ENCODE measurements around the gene MRPL32.

The MRPL32 gene

GRCh38 chr7:42976371-42976770 is 44.2 kb downstream of the MRPL32 start:
- H3K79me2 ChIP-seq (ENCODE audit: insufficient read depth, low read length), result no peaks in the 10 kb centered on the region
- H2AFZ ChIP-seq (ENCODE audit: low read depth, low read length, severe bottlenecking), result no peak overlapping the region
- H4K20me1 ChIP-seq (ENCODE audit: low read depth, low read length), result no peaks in the 10 kb centered on the region
- H3K9me3 ChIP-seq (ENCODE audit: insufficient read depth, low read length), result no peaks in the 10 kb centered on the region
- no peak overlapping the region for H3K4me2 ChIP-seq (ENCODE audit: low read depth, low read length, poor library complexity, severe bottlenecking)
- no peaks in the 10 kb centered on the region for H3K27me3 ChIP-seq (ENCODE audit: low read length)
- H3K36me3 ChIP-seq (ENCODE audit: low read length), result no peaks in the 10 kb centered on the region
- H3K4me3 ChIP-seq (ENCODE audit: insufficient read depth, low read length, poor library complexity, severe bottlenecking), result no peak overlapping the region
- no peaks in the 10 kb centered on the region for H3K9me2 ChIP-seq (replicated peaks; ENCODE audit: insufficient read depth, low read length)
- no peak overlapping the region for H3K27ac ChIP-seq (ENCODE audit: low read depth, low read length)
- TF ChIP-seq CTCF (IDR thresholded peaks at IDR 0.05; ENCODE audit: insufficient read depth, low read length, poor library complexity, severe bottlenecking), result no peak
- no peak for TF ChIP-seq EZH2phosphoT487 (conservative IDR thresholded peaks at IDR 0.05; ENCODE audit: low read length)
- no peak overlapping the region for H3K9ac ChIP-seq (ENCODE audit: low read length)
- no peaks in the 10 kb centered on the region for H3F3A ChIP-seq (ENCODE audit: insufficient read depth)

- no peaks in the 10 kb centered on the region for H3K27me3 ChIP-seq (ENCODE audit: low read length)
- no peaks in the 10 kb centered on the region for H3K9me3 ChIP-seq (ENCODE audit: insufficient read depth, low read length)
- H3K9me2 ChIP-seq (replicated peaks; ENCODE audit: insufficient read depth, low read length), result no peaks in the 10 kb centered on the region
- no peaks in the 10 kb centered on the region for H3K79me2 ChIP-seq (ENCODE audit: insufficient read depth, low read length)
- H2AFZ ChIP-seq (ENCODE audit: low read depth, low read length, severe bottlenecking), result no peak overlapping the region
- no peak overlapping the region for H3K9ac ChIP-seq (ENCODE audit: low read length)
- H3K36me3 ChIP-seq (ENCODE audit: low read length), result no peaks in the 10 kb centered on the region
- no peaks in the 10 kb centered on the region for H4K20me1 ChIP-seq (ENCODE audit: low read depth, low read length)
- H3K4me2 ChIP-seq (ENCODE audit: low read depth, low read length, poor library complexity, severe bottlenecking), result no peak overlapping the region
- H3K27ac ChIP-seq (ENCODE audit: low read depth, low read length), result no peak overlapping the region
- no peaks in the 10 kb centered on the region for H3F3A ChIP-seq (ENCODE audit: insufficient read depth)
- no peak overlapping the region for H3K4me3 ChIP-seq (ENCODE audit: insufficient read depth, low read length, poor library complexity, severe bottlenecking)
- TF ChIP-seq CTCF (IDR thresholded peaks at IDR 0.05; ENCODE audit: insufficient read depth, low read length, poor library complexity, severe bottlenecking) (no peak), EZH2phosphoT487 (conservative IDR thresholded peaks at IDR 0.05; ENCODE audit: low read length) (no peak)
Measured at GRCh38 chr7:42978496-42978895, 46.3 kb downstream of the MRPL32 start.

- no peaks in the 10 kb centered on the region for H3K79me2 ChIP-seq (ENCODE audit: insufficient read depth, low read length)
Measured at GRCh38 chr7:42980084-42980483, 47.9 kb downstream of the MRPL32 start.

More at GRCh38 chr7:42980084-42980483, 47.9 kb downstream of the MRPL32 start:
- TF ChIP-seq EZH2phosphoT487 (conservative IDR thresholded peaks at IDR 0.05; ENCODE audit: low read length), result no peak
- TF ChIP-seq CTCF (IDR thresholded peaks at IDR 0.05; ENCODE audit: insufficient read depth, low read length, poor library complexity, severe bottlenecking), result no peak
- no peaks in the 10 kb centered on the region for H4K20me1 ChIP-seq (ENCODE audit: low read depth, low read length)
- no peak overlapping the region for H3K4me3 ChIP-seq (ENCODE audit: insufficient read depth, low read length, poor library complexity, severe bottlenecking)
- no peaks in the 10 kb centered on the region for H3K27me3 ChIP-seq (ENCODE audit: low read length)
- no peak overlapping the region for H2AFZ ChIP-seq (ENCODE audit: low read depth, low read length, severe bottlenecking)
- H3K9ac ChIP-seq (ENCODE audit: low read length), result no peak overlapping the region
- H3F3A ChIP-seq (ENCODE audit: insufficient read depth), result no peaks in the 10 kb centered on the region
- H3K9me2 ChIP-seq (replicated peaks; ENCODE audit: insufficient read depth, low read length), result no peaks in the 10 kb centered on the region
- peaks cover 8% of the 10 kb centered on the region; the same call in 1 of the 2 replicates for H3K9me3 ChIP-seq (ENCODE audit: insufficient read depth, low read length)
- no peak overlapping the region for H3K4me2 ChIP-seq (ENCODE audit: low read depth, low read length, poor library complexity, severe bottlenecking)
- no peak overlapping the region for H3K27ac ChIP-seq (ENCODE audit: low read depth, low read length)
- no peaks in the 10 kb centered on the region for H3K36me3 ChIP-seq (ENCODE audit: low read length)
